Raji (cell line): ENCODE measurements around the gene AZIN2.

Source experiments
- POLR2A ChIP-seq: IDR thresholded peaks from 2 replicates; pipeline ENCODE4 v1.6.1; 2011; ENCODE audit warnings: low read depth, low read length, control low read depth; ENCODE audit not compliant: insufficient read depth

AZIN2 gene

GRCh38 chr1:33131191-33131590, 50.2 kb downstream of the AZIN2 start:
- no peak for TF ChIP-seq POLR2A

- TF ChIP-seq POLR2A, result no peak
These were observed 51.6 kb downstream of the AZIN2 start for GRCh38 chr1:33132549-33132948.

- no peak for TF ChIP-seq POLR2A
These were observed 52.6 kb downstream of the AZIN2 start for GRCh38 chr1:33133478-33134105.

- no peak for TF ChIP-seq POLR2A
These were observed 56.8 kb downstream of the AZIN2 start for GRCh38 chr1:33137800-33138199.

- TF ChIP-seq POLR2A, result no peak
These were observed 59.5 kb downstream of the AZIN2 start for GRCh38 chr1:33140153-33141149.

GRCh38 chr1:33141216-33141615, 60.3 kb downstream of the AZIN2 start:
- TF ChIP-seq POLR2A, result no peak

GRCh38 chr1:33141781-33142180, 60.8 kb downstream of the AZIN2 start:
- no peak for TF ChIP-seq POLR2A

GRCh38 chr1:33142483-33143064, 61.6 kb downstream of the AZIN2 start:
- no peak for TF ChIP-seq POLR2A

GRCh38 chr1:33143176-33143575, 62.2 kb downstream of the AZIN2 start:
- no peak for TF ChIP-seq POLR2A

GRCh38 chr1:33143698-33144097, 62.7 kb downstream of the AZIN2 start:
- no peak for TF ChIP-seq POLR2A

- no peak for TF ChIP-seq POLR2A
These were observed 65.0 kb downstream of the AZIN2 start for GRCh38 chr1:33146003-33146402.

GRCh38 chr1:33147275-33147996, 66.5 kb downstream of the AZIN2 start:
- no peak for TF ChIP-seq POLR2A

GRCh38 chr1:33147997-33148314, 67.0 kb downstream of the AZIN2 start:
- TF ChIP-seq POLR2A, result no peak

- TF ChIP-seq POLR2A, result no peak
These were observed 67.7 kb downstream of the AZIN2 start for GRCh38 chr1:33148615-33149014.

GRCh38 chr1:33149453-33150190, 68.7 kb downstream of the AZIN2 start:
- no peak for TF ChIP-seq POLR2A

GRCh38 chr1:33150522-33150921, 69.6 kb downstream of the AZIN2 start:
- no peak for TF ChIP-seq POLR2A
